Mammary epithelial cell (primary cell): ENCODE results near the gene ZNF8.

Experiments
- CTCF ChIP-seq, 2 donors: IDR thresholded peaks in 1 of 2; conservative IDR thresholded peaks in 1 of 2; 2 replicates each; pipeline ENCODE4 v1.5.1; 2011 to 2012; ENCODE audit warnings: inconsistent platforms in 2 of 2, low read length in 2 of 2, mild to moderate bottlenecking in 2 of 2, control low read depth in 1 of 2, low read depth in 1 of 2; ENCODE audit not compliant: insufficient read depth in 1 of 2; ENCODE audit errors: extremely low read depth in 1 of 2
- EZH2 ChIP-seq: IDR thresholded peaks from 2 replicates; pipeline ENCODE4 v1.6.1; 2012; ENCODE audit warnings: low read length, inconsistent platforms, borderline replicate concordance

GRCh38 chr19:58284199-58284598 lies 5.4 kb downstream of the ZNF8 start:
- TF ChIP-seq CTCF (conservative IDR thresholded peaks at IDR 0.05 in 1 of 2, IDR thresholded peaks at IDR 0.05 in 1 of 2; ENCODE audit: extremely low read depth in 1 of 2, insufficient read depth in 1 of 2, low read depth in 1 of 2, low read length in 2 of 2) (no peak), EZH2 (no peak)
